Caco-2 (cell line): ENCODE data around the gene SPTLC1. TPM values are rescaled to one million over a fixed set of nuclear protein-coding genes. Genes with fewer than 3 reads are reported as not detected.
"Not testable (repeated sequence)": the region's sequence is repeated elsewhere in the genome, so short reads cannot be mapped to it uniquely, and the experiment has no call there.

ENCODE experiments used
- BruUV-seq: library from RNA; stranded (reverse); fragments of 400-500 nt; replicated peaks from 2 replicates; lab custom pipeline; 2021; lab: Mats Ljungman, UMichigan
- CTCF ChIA-PET: fragments of 300-600 bp; sonication (Branson Sonifier 250); formaldehyde crosslinking; loops from one replicate; lab custom pipeline; 2022; ENCODE audit warnings: antibody characterized with exemption; lab: Charles Lee
- POLR2A ChIA-PET: fragments of 300-600 bp; sonication (Branson Sonifier 250); formaldehyde crosslinking; loops from one replicate; lab custom pipeline; 2022; ENCODE audit warnings: antibody characterized with exemption; lab: Charles Lee
- DNase-seq, 2 experiments: peaks; one replicate each; pipeline versions ENCODE4 v3.0.0 to v3.0.0-alpha.2; 2020 to 2022
- H3K27me3 ChIP-seq: replicated peaks from 2 replicates; pipeline ENCODE4 v1.6.0; 2011; ENCODE audit warnings: low read length; ENCODE audit not compliant: control insufficient read depth, insufficient read depth
- H3K36me3 ChIP-seq: 2 replicates; pipeline ENCODE4 v1.5.1; 2011; ENCODE audit warnings: low read length; ENCODE audit not compliant: control insufficient read depth, insufficient read depth
- H3K4me1 ChIP-seq: fragments of 250-450 bp; sonication (Bioruptor Pico); 2 replicates; pipeline ENCODE4 v1.5.1; 2020; ENCODE audit warnings: mild to moderate bottlenecking
- H3K4me3 ChIP-seq: 2 replicates; pipeline ENCODE4 v1.5.1; 2011; ENCODE audit warnings: low read depth, mild to moderate bottlenecking, control low read depth, low read length
- H3K9me3 ChIP-seq: fragments of 250-450 bp; sonication (Bioruptor Pico); 2 replicates; pipeline ENCODE4 v1.5.1; 2020; ENCODE audit warnings: mild to moderate bottlenecking, moderate library complexity
- H3K27ac Mint-ChIP-seq: one replicate; pipeline ENCODE4 v1.8.0; 2022; ENCODE audit warnings: mixed read lengths; ENCODE audit not compliant: unreplicated experiment
- H3K27me3 Mint-ChIP-seq: one replicate; pipeline ENCODE4 v1.8.0; 2022; ENCODE audit warnings: mixed read lengths; ENCODE audit not compliant: insufficient read depth, unreplicated experiment
- H3K36me3 Mint-ChIP-seq: one replicate; pipeline ENCODE4 v1.8.0; 2022; ENCODE audit warnings: mild to moderate bottlenecking, mixed read lengths; ENCODE audit not compliant: insufficient read depth, unreplicated experiment
- H3K4me1 Mint-ChIP-seq: one replicate; pipeline ENCODE4 v1.8.0; 2022; ENCODE audit warnings: low read depth, mixed read lengths; ENCODE audit not compliant: unreplicated experiment
- H3K4me3 Mint-ChIP-seq: one replicate; pipeline ENCODE4 v1.8.0; 2022; ENCODE audit warnings: mild to moderate bottlenecking, moderate library complexity, mixed read lengths; ENCODE audit not compliant: unreplicated experiment
- H3K9me3 Mint-ChIP-seq: one replicate; pipeline ENCODE4 v1.8.0; 2022; ENCODE audit warnings: mixed read lengths; ENCODE audit not compliant: unreplicated experiment
- CTCF ChIP-seq, 2 experiments: fragments of 200-600 bp in 1 of 2; IDR thresholded peaks; 1 replicate in 1 of 2; 2 replicates in 1 of 2; pipeline versions ENCODE4 v1.5.1 to v1.8.0; 2011 to 2022; ENCODE audit warnings: antibody characterized with exemption in 1 of 2, control low read depth in 1 of 2, inconsistent platforms in 1 of 2, low read depth in 1 of 2, low read length in 1 of 2, mild to moderate bottlenecking in 1 of 2, moderate library complexity in 1 of 2; ENCODE audit not compliant: insufficient read depth in 1 of 2, severe bottlenecking in 1 of 2, unreplicated experiment in 1 of 2
- intact Hi-C: fragments of 100-400 bp; cut with micrococcal nuclease; formaldehyde crosslinking; loops from one replicate; pipeline ENCODE4 v1.10.0; 2022; ENCODE audit not compliant: unreplicated experiment
- total RNA-seq: library from RNA; stranded (reverse); gene quantifications from 2 replicates; pipeline ENCODE4 v1.2.3, GENCODE V29; 2022

SPTLC1 gene
- total RNA-seq, 1 experiment from 2014 or later = 43.6 TPM

- Histone ChIP-seq H3K9me3 (no peaks in the 10 kb centered on the region), H3K36me3 (no peaks in the 10 kb centered on the region), H3K27me3 (no peaks in the 10 kb centered on the region), H3K4me1 (no peaks in the 10 kb centered on the region), H3K4me3 (no peak overlapping the region)
- H3K4me3 Mint-ChIP-seq = no peak overlapping the region
- H3K36me3 Mint-ChIP-seq = no peaks in the 10 kb centered on the region
- no peak overlapping the region for H3K27ac Mint-ChIP-seq
- BruUV-seq = no TSS peak
- no peaks in the 10 kb centered on the region for H3K27me3 Mint-ChIP-seq
- no peak for TF ChIP-seq CTCF (IDR thresholded peaks at IDR 0.05; ENCODE audit: insufficient read depth in 1 of 2, low read depth in 1 of 2, low read length in 1 of 2, severe bottlenecking in 1 of 2, unreplicated experiment in 1 of 2)
- intact Hi-C loops = no loop called here
- ChIA-PET POLR2A (no interaction called here), CTCF (no interaction called here)
- H3K9me3 Mint-ChIP-seq = no peaks in the 10 kb centered on the region
- DNase-seq = no peak
- no peaks in the 10 kb centered on the region for H3K4me1 Mint-ChIP-seq
Measured at GRCh38 chr9:92159058-92159457, 43.8 kb upstream of the SPTLC1 start.

GRCh38 chr9:92158097-92158601 lies 42.9 kb upstream of the SPTLC1 start:
- CTCF ChIA-PET = no interaction called here
- no peaks in the 10 kb centered on the region for H3K4me1 ChIP-seq
- H3K4me3 Mint-ChIP-seq = no peak overlapping the region
- H3K9me3 Mint-ChIP-seq = no peaks in the 10 kb centered on the region
- BruUV-seq = no TSS peak
- no peak for TF ChIP-seq CTCF (IDR thresholded peaks at IDR 0.05; ENCODE audit: insufficient read depth in 1 of 2, low read depth in 1 of 2, low read length in 1 of 2, severe bottlenecking in 1 of 2, unreplicated experiment in 1 of 2)
- no peak overlapping the region for H3K4me3 ChIP-seq
- no peaks in the 10 kb centered on the region for H3K9me3 ChIP-seq
- H3K36me3 Mint-ChIP-seq = no peaks in the 10 kb centered on the region
- no peaks in the 10 kb centered on the region for H3K36me3 ChIP-seq
- POLR2A ChIA-PET = no interaction called here
- H3K4me1 Mint-ChIP-seq = no peaks in the 10 kb centered on the region
- intact Hi-C loops = no loop called here
- no peak for DNase-seq
- no peak overlapping the region for H3K27ac Mint-ChIP-seq
- H3K27me3 Mint-ChIP-seq = no peaks in the 10 kb centered on the region
- no peaks in the 10 kb centered on the region for H3K27me3 ChIP-seq

- BruUV-seq, H3K4me1 ChIP-seq, H3K4me3 Mint-ChIP-seq, H3K4me3 ChIP-seq, H3K27me3 ChIP-seq, DNase-seq, POLR2A ChIA-PET, H3K4me1 Mint-ChIP-seq, H3K9me3 ChIP-seq, H3K36me3 ChIP-seq, H3K27me3 Mint-ChIP-seq, CTCF ChIA-PET, H3K36me3 Mint-ChIP-seq, intact Hi-C loops, H3K9me3 Mint-ChIP-seq, H3K27ac Mint-ChIP-seq: not testable (repeated sequence)
Measured at GRCh38 chr9:92155736-92156135, 40.5 kb upstream of the SPTLC1 start.

- ChIA-PET CTCF (no interaction called here), POLR2A (no interaction called here)
- BruUV-seq = no TSS peak
- Mint-ChIP-seq H3K27ac (no peak overlapping the region), H3K27me3 (no peaks in the 10 kb centered on the region), H3K36me3 (no peaks in the 10 kb centered on the region), H3K4me1 (no peaks in the 10 kb centered on the region), H3K4me3 (no peak overlapping the region), H3K9me3 (no peaks in the 10 kb centered on the region)
- DNase-seq = no peak
- intact Hi-C loops = no loop called here
- H3K4me1 ChIP-seq = no peaks in the 10 kb centered on the region
- H3K9me3 ChIP-seq = no peaks in the 10 kb centered on the region
- H3K27me3 ChIP-seq = no peaks in the 10 kb centered on the region
- H3K36me3 ChIP-seq = no peaks in the 10 kb centered on the region
- no peak overlapping the region for H3K4me3 ChIP-seq
- no peak for TF ChIP-seq CTCF (IDR thresholded peaks at IDR 0.05; ENCODE audit: insufficient read depth in 1 of 2, low read depth in 1 of 2, low read length in 1 of 2, severe bottlenecking in 1 of 2, unreplicated experiment in 1 of 2)
Measured at GRCh38 chr9:92155221-92155620, 40.0 kb upstream of the SPTLC1 start.

- H3K9me3 ChIP-seq, DNase-seq, H3K27me3 ChIP-seq, H3K9me3 Mint-ChIP-seq, H3K4me3 ChIP-seq, H3K4me1 Mint-ChIP-seq, CTCF ChIA-PET, H3K27ac Mint-ChIP-seq, H3K27me3 Mint-ChIP-seq, H3K36me3 Mint-ChIP-seq, H3K36me3 ChIP-seq, POLR2A ChIA-PET, BruUV-seq, intact Hi-C loops, H3K4me3 Mint-ChIP-seq, H3K4me1 ChIP-seq: not testable (repeated sequence)
Measured at GRCh38 chr9:92153466-92154415, 38.5 kb upstream of the SPTLC1 start.
